Measurements from ENCODE around the gene WDR77.
A peak's percentile ranks its signal among the peaks of the same experiment; 100 is the strongest.

Gene WDR77

GRCh38 chr1:111407301-111407700 lies 41.8 kb downstream of the WDR77 start:
- peaks cover 39% of the 10 kb centered on the region for H3F3A ChIP-seq (ENCODE audit: insufficient read depth)
- H2AFZ ChIP-seq (ENCODE audit: low read depth, low read length, severe bottlenecking): peak overlapping the region; percentile 18
- TF ChIP-seq EZH2phosphoT487 (conservative IDR thresholded peaks at IDR 0.05; ENCODE audit: low read length) (no peak), CTCF (IDR thresholded peaks at IDR 0.05; ENCODE audit: insufficient read depth, low read length, poor library complexity, severe bottlenecking) (no peak)
- no peaks in the 10 kb centered on the region for H3K36me3 ChIP-seq (ENCODE audit: low read length)
- H3K9me2 ChIP-seq (replicated peaks; ENCODE audit: insufficient read depth, low read length): no peaks in the 10 kb centered on the region
- no peaks in the 10 kb centered on the region for H4K20me1 ChIP-seq (ENCODE audit: low read depth, low read length)
- peak overlapping the region; percentile 51 for H3K9ac ChIP-seq (ENCODE audit: low read length)
- no peaks in the 10 kb centered on the region for H3K79me2 ChIP-seq (ENCODE audit: insufficient read depth, low read length)
- no peaks in the 10 kb centered on the region for H3K27me3 ChIP-seq (ENCODE audit: low read length)
- H3K27ac ChIP-seq (ENCODE audit: low read depth, low read length): peak overlapping the region; percentile 96
- peak overlapping the region; percentile 20 for H3K4me3 ChIP-seq (ENCODE audit: insufficient read depth, low read length, poor library complexity, severe bottlenecking)
- H3K9me3 ChIP-seq (ENCODE audit: insufficient read depth, low read length): no peaks in the 10 kb centered on the region
- peak overlapping the region; percentile 84 for H3K4me2 ChIP-seq (ENCODE audit: low read depth, low read length, poor library complexity, severe bottlenecking)

- no peaks in the 10 kb centered on the region for H3K9me2 ChIP-seq (replicated peaks; ENCODE audit: insufficient read depth, low read length)
- peak overlapping the region; percentile 96 for H3K27ac ChIP-seq (ENCODE audit: low read depth, low read length)
- peaks cover 35% of the 10 kb centered on the region for H3F3A ChIP-seq (ENCODE audit: insufficient read depth)
- H3K27me3 ChIP-seq (ENCODE audit: low read length): no peaks in the 10 kb centered on the region
- no peaks in the 10 kb centered on the region for H3K36me3 ChIP-seq (ENCODE audit: low read length)
- no peak overlapping the region for H2AFZ ChIP-seq (ENCODE audit: low read depth, low read length, severe bottlenecking)
- H4K20me1 ChIP-seq (ENCODE audit: low read depth, low read length): no peaks in the 10 kb centered on the region
- H3K9me3 ChIP-seq (ENCODE audit: insufficient read depth, low read length): no peaks in the 10 kb centered on the region
- no peaks in the 10 kb centered on the region for H3K79me2 ChIP-seq (ENCODE audit: insufficient read depth, low read length)
- peak overlapping the region; percentile 51 for H3K9ac ChIP-seq (ENCODE audit: low read length)
- H3K4me3 ChIP-seq (ENCODE audit: insufficient read depth, low read length, poor library complexity, severe bottlenecking): peak overlapping the region; percentile 20
- H3K4me2 ChIP-seq (ENCODE audit: low read depth, low read length, poor library complexity, severe bottlenecking): peak overlapping the region; percentile 84
- TF ChIP-seq CTCF (IDR thresholded peaks at IDR 0.05; ENCODE audit: insufficient read depth, low read length, poor library complexity, severe bottlenecking): no peak
- no peak for TF ChIP-seq EZH2phosphoT487 (conservative IDR thresholded peaks at IDR 0.05; ENCODE audit: low read length)
These were observed 42.7 kb downstream of the WDR77 start for GRCh38 chr1:111406321-111406768.

- H3K36me3 ChIP-seq (ENCODE audit: low read length): no peaks in the 10 kb centered on the region
- TF ChIP-seq CTCF (IDR thresholded peaks at IDR 0.05; ENCODE audit: insufficient read depth, low read length, poor library complexity, severe bottlenecking) (no peak), EZH2phosphoT487 (conservative IDR thresholded peaks at IDR 0.05; ENCODE audit: low read length) (no peak)
- peak overlapping the region; percentile 10 for H3K4me3 ChIP-seq (ENCODE audit: insufficient read depth, low read length, poor library complexity, severe bottlenecking)
- peak overlapping the region; percentile 51 for H3K9ac ChIP-seq (ENCODE audit: low read length)
- H4K20me1 ChIP-seq (ENCODE audit: low read depth, low read length): no peaks in the 10 kb centered on the region
- no peaks in the 10 kb centered on the region for H3K27me3 ChIP-seq (ENCODE audit: low read length)
- H3K27ac ChIP-seq (ENCODE audit: low read depth, low read length): peak overlapping the region; percentile 96
- no peaks in the 10 kb centered on the region for H3K79me2 ChIP-seq (ENCODE audit: insufficient read depth, low read length)
- peak overlapping the region; percentile 84 for H3K4me2 ChIP-seq (ENCODE audit: low read depth, low read length, poor library complexity, severe bottlenecking)
- H3K9me3 ChIP-seq (ENCODE audit: insufficient read depth, low read length): no peaks in the 10 kb centered on the region
- peak overlapping the region; percentile 1 for H2AFZ ChIP-seq (ENCODE audit: low read depth, low read length, severe bottlenecking)
- peaks cover 35% of the 10 kb centered on the region for H3F3A ChIP-seq (ENCODE audit: insufficient read depth)
- no peaks in the 10 kb centered on the region for H3K9me2 ChIP-seq (replicated peaks; ENCODE audit: insufficient read depth, low read length)
These were observed 44.5 kb downstream of the WDR77 start for GRCh38 chr1:111404588-111404987.
